ENCODE results near the gene ESPL1. TPM values are rescaled to one million over a fixed set of nuclear protein-coding genes. Genes with fewer than 3 reads are reported as not detected.

ESPL1 gene
- total and polyA plus RNA-seq, 2 of the 13 experiments (the other 11 are each of a cell fraction or from before 2014, with no cell fraction given): 5.8 to 11.5 TPM

GRCh38 chr12:53295070-53295890, 27.2 kb downstream of the ESPL1 start, which contains the start of gene PFDN5 (continued):
- TF ChIP-seq ZNF574 (CRISPR knock-in tag; IDR thresholded peaks at IDR 0.05): peak; percentile 100
- peak; percentile 33; the same call in 1 of the 2 replicates for TF ChIP-seq ZNF782 (CRISPR knock-in tag; IDR thresholded peaks at IDR 0.05; ENCODE audit: borderline replicate concordance)
- peak; percentile 96 for TF ChIP-seq NR2C2 (CRISPR knock-in tag; IDR thresholded peaks at IDR 0.05; ENCODE audit: borderline replicate concordance)
- 0 out of 2 replicates have a peak, but pooled peaks have one; percentile 44 for TF ChIP-seq ZBED4 (CRISPR knock-in tag; IDR thresholded peaks at IDR 0.05; ENCODE audit: borderline replicate concordance)
- 0 out of 2 replicates have a peak, but pooled peaks have one; percentile 32 for TF ChIP-seq TOE1 (CRISPR knock-in tag; IDR thresholded peaks at IDR 0.05)
- TF ChIP-seq SNRNP70 (IDR thresholded peaks at IDR 0.05; ENCODE audit: low read depth, low read length): no peak
- TF ChIP-seq ZNF614 (CRISPR knock-in tag; IDR thresholded peaks at IDR 0.05; ENCODE audit: borderline replicate concordance): peak; percentile 80; the same call in 1 of the 2 replicates
- TF ChIP-seq HOXA5 (CRISPR knock-in tag; IDR thresholded peaks at IDR 0.05): no peak; the same call in 1 of the 2 replicates
- peak; percentile 59; the same call in 1 of the 2 replicates for TF ChIP-seq TFE3 (CRISPR knock-in tag; IDR thresholded peaks at IDR 0.05)
- no peak for TF ChIP-seq BCLAF1 (IDR thresholded peaks at IDR 0.05)
- TF ChIP-seq MIER3 (CRISPR knock-in tag; IDR thresholded peaks at IDR 0.05; ENCODE audit: borderline replicate concordance): peak; percentile 90; the same call in 1 of the 2 replicates
- peak; percentile 41; the same call in 1 of the 2 replicates for TF ChIP-seq CBX5 (CRISPR knock-in tag; IDR thresholded peaks at IDR 0.05; ENCODE audit: borderline replicate concordance)
- TF ChIP-seq NCOA2 (CRISPR knock-in tag; IDR thresholded peaks at IDR 0.05): peak; percentile 55
- peak; percentile 77 for TF ChIP-seq MAX (IDR thresholded peaks at IDR 0.05)
- TF ChIP-seq SPEN (CRISPR knock-in tag; IDR thresholded peaks at IDR 0.05; ENCODE audit: low read depth): peak; percentile 89
- no peak; the same call in 1 of the 2 replicates for TF ChIP-seq ZNF235 (CRISPR knock-in tag; IDR thresholded peaks at IDR 0.05; ENCODE audit: borderline replicate concordance)
- TF ChIP-seq SALL1 (CRISPR knock-in tag; IDR thresholded peaks at IDR 0.05): peak; percentile 63

Data from HepG2 (cell line).